Body of pancreas (tissue), 4 donors: ENCODE data around the gene SNHG17. TPM values are rescaled to one million over a fixed set of nuclear protein-coding genes. Genes with fewer than 3 reads are reported as not detected.

Experiments
- ATAC-seq: fragments of 150-250 bp; one replicate; pipeline ENCODE4 v1.9.1; 2016
- DNase-seq, 4 donors: peaks; one replicate each; pipeline ENCODE4 v3.0.0-alpha.2; 2019
- H3K27ac ChIP-seq, 4 donors: fragments of 200-600 bp; sonication (generic); 1 replicate in 3 of 4; 2 replicates in 1 of 4; pipeline versions ENCODE4 v1.5.1 to v1.6.1; 2016 to 2019; ENCODE audit warnings: mild to moderate bottlenecking in 1 of 4, mixed read lengths in 1 of 4, moderate library complexity in 1 of 4
- H3K27me3 ChIP-seq, 2 donors: fragments of 200-600 bp; sonication (generic); one replicate each; pipeline ENCODE4 v1.6.0; 2016; ENCODE audit warnings: mild to moderate bottlenecking in 1 of 2
- H3K36me3 ChIP-seq, 2 donors: fragments of 200-600 bp; sonication (generic); replicated peaks in 1 of 2; 2 replicates each; pipeline ENCODE4 v1.5.1; 2016; ENCODE audit warnings: low read depth in 2 of 2; ENCODE audit not compliant: insufficient read depth in 1 of 2
- H3K4me1 ChIP-seq: fragments of 200-600 bp; sonication (generic); one replicate; pipeline ENCODE4 v1.6.0; 2016
- H3K4me3 ChIP-seq, 2 donors: fragments of 200-600 bp; sonication (generic); 1 replicate in 1 of 2; 2 replicates in 1 of 2; pipeline ENCODE4 v1.5.1; 2016 to 2019
- H3K9me3 ChIP-seq, 3 donors: fragments of 200-600 bp; sonication (generic); 1 replicate in 2 of 3; 2 replicates in 1 of 3; pipeline ENCODE4 v1.5.1; 2016
- CTCF ChIP-seq, 7 experiments: fragments of 450-650 bp in 4 of 7; fragments of 200-600 bp in 3 of 7; sonication (generic) in 3 of 7; IDR thresholded peaks; one replicate each; pipeline ENCODE4 v1.5.1; 2016 to 2019; ENCODE audit warnings: antibody characterized with exemption in 7 of 7
- POLR2A ChIP-seq, 3 donors: fragments of 450-650 bp; IDR thresholded peaks; one replicate each; pipeline ENCODE4 v1.6.1; 2016; ENCODE audit warnings: antibody characterized with exemption in 3 of 3, mild to moderate bottlenecking in 2 of 3
- WGBS, 2 donors: methylation state at CpG; one replicate each; pipeline ENCODE4 v1.1.5; 2017; 5-methylcytosine and 5-hydroxymethylcytosine counted together
- intact Hi-C: fragments of 100-400 bp; cut with DNase I; formaldehyde crosslinking; loops from one replicate; pipeline ENCODE4 v1.15.1; 2023
- small RNA-seq: library from RNA; depleted of rRNA; stranded (forward); fragments of <200 nt; gene quantifications from one replicate; pipeline ENCODE3, GENCODE V24; 2016
- total RNA-seq, 2 donors: library from RNA; depleted of rRNA; stranded (reverse); fragments of >200 nt; gene quantifications; one replicate each; pipeline ENCODE4 v1.1.0, GENCODE V29; 2016

Gene SNHG17
- total RNA-seq, 2 donors from 2014 or later: 18.2 to 42.5 TPM

GRCh38 chr20:38377039-38377685, 58.0 kb downstream of the SNHG17 start:
- ATAC-seq (no peak), DNase-seq (no peak)
- WGBS, 2 donors: 61 to 69% methylated on average over 11 of the region's 11 CpGs
- intact Hi-C loops: no loop called here
- H3K4me1 ChIP-seq: no peaks in the 10 kb centered on the region
- no peaks in the 10 kb centered on the region for H3K27me3 ChIP-seq
- H3K9me3 ChIP-seq: no peaks in the 10 kb centered on the region
- H3K36me3 ChIP-seq: no peaks in the 10 kb centered on the region
- H3K4me3 ChIP-seq: no peak overlapping the region
- no peak overlapping the region for H3K27ac ChIP-seq
- TF ChIP-seq CTCF (IDR thresholded peaks at IDR 0.05) (no peak), POLR2A (IDR thresholded peaks at IDR 0.05) (no peak)

- 57 to 66% methylated on average over 4 to 5 of the region's 5 CpGs for WGBS, 2 donors
- Histone ChIP-seq H3K9me3 (no peaks in the 10 kb centered on the region), H3K27me3 (no peaks in the 10 kb centered on the region), H3K36me3 (no peaks in the 10 kb centered on the region), H3K27ac (no peak overlapping the region), H3K4me3 (no peak overlapping the region), H3K4me1 (no peaks in the 10 kb centered on the region)
- TF ChIP-seq CTCF (IDR thresholded peaks at IDR 0.05) (no peak), POLR2A (IDR thresholded peaks at IDR 0.05) (no peak)
- DNase-seq: no peak
- intact Hi-C loops: no loop called here
- ATAC-seq: no peak
These were observed 61.2 kb downstream of the SNHG17 start for GRCh38 chr20:38373898-38374297.

DNA sequence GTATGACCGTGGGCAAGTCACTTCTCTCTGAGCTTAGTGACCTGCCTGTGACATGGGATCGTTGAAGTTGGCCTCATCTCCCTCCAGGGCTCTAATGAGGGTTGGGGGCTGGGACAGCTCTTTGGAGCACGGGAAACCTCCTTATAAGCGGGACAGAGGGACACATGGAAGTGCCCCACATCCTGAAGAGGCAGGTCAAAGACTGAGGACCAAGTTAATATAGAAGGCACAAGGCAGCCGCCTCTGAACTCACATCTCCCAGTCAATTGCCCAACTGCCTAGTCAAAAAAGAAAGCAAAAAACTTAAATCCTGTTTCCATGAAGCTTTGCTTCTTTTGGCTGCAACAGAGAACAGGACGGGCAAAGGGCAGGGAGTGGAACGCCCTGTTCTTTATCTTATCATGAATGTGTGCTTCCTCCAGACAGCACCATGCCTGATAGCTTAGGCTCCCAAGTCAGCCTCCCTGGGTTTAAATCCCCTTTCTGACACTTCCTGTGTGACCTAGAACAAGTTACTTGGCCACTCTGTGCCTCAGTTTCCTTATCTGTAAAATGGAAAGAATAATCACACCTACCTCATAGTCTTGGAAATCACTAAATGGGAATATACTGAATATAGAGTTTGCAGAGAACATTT, 61.8 kb downstream of the SNHG17 start:
- intact Hi-C loops: no loop called here
- 37 to 42% methylated on average over 7 of the region's 7 CpGs for WGBS, 2 donors
- Histone ChIP-seq H3K4me3 (no peak overlapping the region), H3K36me3 (no peaks in the 10 kb centered on the region), H3K27me3 (no peaks in the 10 kb centered on the region), H3K4me1 (no peaks in the 10 kb centered on the region), H3K27ac (no peak overlapping the region), H3K9me3 (no peaks in the 10 kb centered on the region)
- no peak for DNase-seq
- no peak for ATAC-seq
- no peak for TF ChIP-seq CTCF (IDR thresholded peaks at IDR 0.05)
- no peak for TF ChIP-seq POLR2A (IDR thresholded peaks at IDR 0.05)

- Histone ChIP-seq H3K4me3 (no peak overlapping the region), H3K36me3 (no peaks in the 10 kb centered on the region), H3K27ac (no peak overlapping the region), H3K27me3 (no peaks in the 10 kb centered on the region), H3K4me1 (no peaks in the 10 kb centered on the region), H3K9me3 (no peaks in the 10 kb centered on the region)
- DNase-seq (no peak), ATAC-seq (no peak)
- 55 to 60% methylated on average over 5 of the region's 5 CpGs for WGBS, 2 donors
- intact Hi-C loops: no loop called here
- TF ChIP-seq POLR2A (IDR thresholded peaks at IDR 0.05) (no peak), CTCF (IDR thresholded peaks at IDR 0.05) (no peak)
These were observed 62.3 kb downstream of the SNHG17 start for GRCh38 chr20:38372806-38373205.

Small RNA genes lying within 50 kb of the gene (small RNA-seq; reads per million reads assigned to genes)
- gene RF00056 (not detected), gene SNORA60 (14.0 reads per million, percentile 93 among the genes with 10 or more reads in this experiment), gene SNORA71A (not detected), gene SNORA71B (3.1 reads per million, percentile 79 among the genes with 10 or more reads in this experiment), gene SNORA71C (not detected), gene SNORA71D (792 reads per million, percentile 98 among the genes with 10 or more reads in this experiment), gene SNORA71E (not detected)

Other genes with a start within 250 kb of the SNHG17 start
- gene KIAA1755, start 174.6 kb downstream of the SNHG17 start, total RNA-seq: under 1 TPM; 0.78 to 0.99 TPM
- gene BPI, start 131.2 kb downstream of the SNHG17 start, total RNA-seq: not detected
- under 1 TPM in 1 of 2 donors, not detected in 1; 0.66 TPM for gene LBP, start 88.8 kb downstream of the SNHG17 start, total RNA-seq
- 10 to 100 TPM; 23.1 to 24.4 TPM for gene RALGAPB, start 37.5 kb upstream of the SNHG17 start, total RNA-seq
- gene ADIG, start 145.9 kb upstream of the SNHG17 start, total RNA-seq: not detected
- gene ARHGAP40, start 166.5 kb upstream of the SNHG17 start, total RNA-seq: not detected